IPS-11a (cell line): ENCODE measurements around the gene SLC39A1.
A peak's percentile ranks its signal among the peaks of the same experiment; 100 is the strongest.
"Not testable (repeated sequence)": the region's sequence is repeated elsewhere in the genome, so short reads cannot be mapped to it uniquely, and the experiment has no call there.

Experiments used
- H3K4me3 ChIP-seq: one replicate; pipeline ENCODE4 v1.5.1; 2013; ENCODE audit warnings: low read depth, low read length, control low read depth

Gene SLC39A1, protein sequence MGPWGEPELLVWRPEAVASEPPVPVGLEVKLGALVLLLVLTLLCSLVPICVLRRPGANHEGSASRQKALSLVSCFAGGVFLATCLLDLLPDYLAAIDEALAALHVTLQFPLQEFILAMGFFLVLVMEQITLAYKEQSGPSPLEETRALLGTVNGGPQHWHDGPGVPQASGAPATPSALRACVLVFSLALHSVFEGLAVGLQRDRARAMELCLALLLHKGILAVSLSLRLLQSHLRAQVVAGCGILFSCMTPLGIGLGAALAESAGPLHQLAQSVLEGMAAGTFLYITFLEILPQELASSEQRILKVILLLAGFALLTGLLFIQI

GRCh38 chr1:153963030-153963849 lies at the start of gene SLC39A1:
TSS of gene SLC39A1 (minus strand) at chr1:153963537. CDS start at chr1:153962715, 822 bp downstream.
- peak within 1 kb of the TSS; percentile 88 for H3K4me3 ChIP-seq

- H3K4me3 ChIP-seq = not testable (repeated sequence)
Measured at GRCh38 chr1:154012543-154012942, 49.2 kb upstream of the SLC39A1 start.

GRCh38 chr1:154012129-154012528 lies 48.8 kb upstream of the SLC39A1 start:
- no peak overlapping the region for H3K4me3 ChIP-seq

- H3K4me3 ChIP-seq = no peak overlapping the region
Measured at GRCh38 chr1:154006136-154006535, 42.8 kb upstream of the SLC39A1 start.

GRCh38 chr1:154000420-154000819 lies 37.1 kb upstream of the SLC39A1 start:
- H3K4me3 ChIP-seq = no peak overlapping the region

GRCh38 chr1:153996882-153997281 lies 33.5 kb upstream of the SLC39A1 start:
- not testable (repeated sequence) for H3K4me3 ChIP-seq

GRCh38 chr1:153995640-153996039 lies 32.3 kb upstream of the SLC39A1 start:
- no peak overlapping the region for H3K4me3 ChIP-seq

DNA sequence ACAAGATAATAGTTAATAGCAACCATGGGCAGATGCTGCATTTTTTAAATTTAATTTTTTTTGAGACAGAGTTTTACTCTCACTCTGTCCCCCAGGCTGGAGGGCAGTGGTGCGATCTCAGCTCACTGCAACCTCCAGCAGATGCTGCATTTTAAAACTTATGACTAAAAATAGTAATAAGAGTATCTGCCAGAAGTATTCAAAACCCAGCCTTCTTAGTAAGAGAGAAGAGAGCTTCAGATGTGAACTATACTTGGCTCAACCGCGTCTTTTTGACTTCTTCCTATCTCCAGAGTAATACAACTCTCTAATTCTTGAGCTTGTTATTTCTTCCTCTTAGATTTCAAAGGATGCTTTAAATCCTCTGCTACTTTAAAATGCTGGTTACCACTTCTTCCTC lies 31.9 kb upstream of the SLC39A1 start:
- no peak overlapping the region for H3K4me3 ChIP-seq

DNA sequence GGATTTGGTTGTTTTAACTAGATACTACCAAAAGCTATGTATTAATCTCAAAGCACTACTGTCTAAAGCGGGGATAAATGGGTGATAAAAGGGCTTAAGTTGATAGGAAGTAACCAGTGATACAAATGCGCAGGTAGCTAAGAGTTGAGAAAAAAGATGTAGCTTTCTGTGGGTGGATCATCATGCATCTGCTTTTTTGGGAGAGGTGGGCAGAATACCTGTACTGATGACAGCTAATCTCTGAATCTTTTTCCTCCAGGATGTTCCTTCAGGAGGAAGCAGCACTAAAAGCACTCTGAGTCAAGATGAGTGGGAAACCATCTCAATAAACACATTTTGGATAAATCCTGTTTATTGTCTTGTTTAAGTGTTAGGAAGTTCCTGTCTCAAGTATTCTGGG lies 28.5 kb upstream of the SLC39A1 start:
- peak overlapping the region; percentile 82 for H3K4me3 ChIP-seq

DNA sequence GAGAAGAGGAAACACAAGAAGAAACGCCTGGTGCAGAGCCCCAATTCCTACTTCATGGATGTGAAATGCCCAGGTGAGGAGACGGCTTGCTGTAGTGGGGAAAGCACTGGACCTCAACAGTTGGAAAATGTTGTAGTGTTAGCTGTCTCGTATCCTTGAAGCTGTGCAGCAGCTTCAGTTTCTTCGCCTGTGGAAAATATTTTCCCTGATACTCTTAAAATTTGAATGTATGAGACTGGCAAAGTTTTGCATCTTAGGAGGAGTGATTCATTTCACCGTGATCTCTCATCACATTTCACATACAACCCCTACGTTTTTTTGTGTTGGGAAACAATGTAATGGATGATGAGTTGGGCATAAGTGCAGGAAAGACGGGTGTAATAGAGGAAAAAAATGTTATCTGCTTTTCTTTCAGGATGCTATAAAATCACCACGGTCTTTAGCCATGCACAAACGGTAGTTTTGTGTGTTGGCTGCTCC lies 27.9 kb upstream of the SLC39A1 start:
- H3K4me3 ChIP-seq = peak overlapping the region; percentile 82

- H3K4me3 ChIP-seq = peak within 1 kb of the TSS; percentile 82
Measured at GRCh38 chr1:153990468-153991150, 27.3 kb upstream of the SLC39A1 start, which contains the start of gene RPS27. TSS of gene RPS27 (plus strand) at chr1:153990762. CDS start at chr1:153990797, 35 bp downstream.

DNA sequence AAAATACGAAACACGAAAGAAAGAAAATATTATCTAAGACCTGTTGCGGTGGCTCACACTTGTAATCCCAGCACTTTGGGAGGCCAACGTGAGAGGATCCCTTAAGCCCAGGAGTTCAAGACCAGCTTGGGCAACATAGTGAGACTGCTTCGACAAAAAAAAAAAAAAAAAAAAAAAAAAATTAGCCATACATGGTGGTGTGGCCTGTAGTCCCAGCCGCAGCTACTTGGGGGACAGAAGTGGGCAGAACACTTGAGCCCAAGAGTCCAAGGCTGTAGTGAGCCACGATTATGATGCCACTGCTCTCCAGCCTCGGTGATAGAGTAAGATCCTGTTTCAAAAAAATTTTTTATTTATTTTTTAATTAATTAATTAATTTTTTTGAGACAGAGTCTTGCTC lies 24.3 kb upstream of the SLC39A1 start:
- no peak overlapping the region for H3K4me3 ChIP-seq

GRCh38 chr1:153985941-153986761 lies 22.8 kb upstream of the SLC39A1 start, which contains the start of gene RAB13:
TSS of gene RAB13 (minus strand) at chr1:153986339. CDS start at chr1:153986236, 103 bp downstream.
- H3K4me3 ChIP-seq = peak within 1 kb of the TSS; percentile 96

DNA sequence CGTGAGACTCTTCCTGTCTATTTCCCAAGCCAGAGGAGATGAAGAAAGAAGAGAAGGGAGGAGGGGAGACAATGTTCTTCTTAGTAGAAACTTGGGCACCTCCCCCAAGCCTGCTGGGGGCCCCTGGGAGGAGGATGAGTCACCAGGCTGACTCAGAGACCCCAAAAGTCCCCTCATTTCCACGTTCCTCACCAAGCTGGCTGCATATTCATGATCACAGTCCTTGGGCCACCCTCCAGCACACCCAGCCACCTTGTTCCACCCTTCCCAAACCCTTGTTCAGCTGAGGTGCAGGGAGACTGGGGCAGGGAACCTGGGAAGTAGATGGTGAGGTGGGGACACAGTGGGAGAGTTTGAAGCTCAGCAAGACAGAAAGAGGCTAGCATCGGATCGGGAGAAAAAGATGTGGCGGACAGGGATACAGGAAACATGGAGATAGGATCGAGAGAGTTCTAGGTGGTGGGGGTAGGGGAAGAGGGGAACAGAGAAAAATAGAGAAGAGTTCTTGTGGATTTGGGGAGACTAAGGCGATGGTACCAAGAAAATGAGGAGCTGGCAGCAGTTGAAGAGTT lies 22.1 kb upstream of the SLC39A1 start:
- peak overlapping the region; percentile 96 for H3K4me3 ChIP-seq

DNA sequence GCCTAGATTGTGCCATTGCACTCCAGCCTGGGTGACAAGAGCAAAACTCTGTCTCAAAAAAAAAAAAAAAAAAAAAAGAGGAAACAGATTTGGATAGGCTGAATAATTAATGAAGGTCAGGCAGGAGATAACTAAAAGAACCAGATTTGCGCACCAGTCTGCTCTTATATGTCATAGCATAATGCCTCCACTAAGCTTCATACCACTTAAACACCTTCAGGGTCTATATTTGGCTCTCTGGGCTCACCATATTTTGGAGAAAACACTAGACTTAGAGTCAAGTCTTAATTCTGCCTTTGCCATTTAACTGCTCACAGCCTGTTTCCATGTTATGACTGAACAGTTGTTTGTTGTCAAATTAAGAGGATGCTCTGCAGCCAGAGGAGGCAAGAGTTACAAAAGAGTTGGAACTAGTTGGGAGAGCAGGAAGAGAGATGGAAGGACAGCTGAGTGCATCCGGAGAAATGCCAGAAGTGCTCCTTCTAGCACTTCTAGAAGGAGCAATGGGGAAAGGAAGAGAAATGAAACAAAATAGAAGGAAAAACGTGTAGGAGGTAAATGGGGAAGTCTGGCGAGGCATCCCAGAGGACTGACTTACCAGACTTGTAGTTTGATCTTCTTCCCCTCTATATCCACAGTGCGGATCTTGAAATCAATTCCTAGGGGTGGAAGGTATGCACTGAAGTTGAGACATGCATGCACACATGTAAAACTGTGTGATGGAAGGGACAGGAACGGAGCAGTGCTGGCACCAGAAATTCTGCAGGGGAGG lies 21.0 kb upstream of the SLC39A1 start:
- H3K4me3 ChIP-seq = peak overlapping the region; percentile 96

GRCh38 chr1:153981735-153982134 lies 18.4 kb upstream of the SLC39A1 start:
- not testable (repeated sequence) for H3K4me3 ChIP-seq

DNA sequence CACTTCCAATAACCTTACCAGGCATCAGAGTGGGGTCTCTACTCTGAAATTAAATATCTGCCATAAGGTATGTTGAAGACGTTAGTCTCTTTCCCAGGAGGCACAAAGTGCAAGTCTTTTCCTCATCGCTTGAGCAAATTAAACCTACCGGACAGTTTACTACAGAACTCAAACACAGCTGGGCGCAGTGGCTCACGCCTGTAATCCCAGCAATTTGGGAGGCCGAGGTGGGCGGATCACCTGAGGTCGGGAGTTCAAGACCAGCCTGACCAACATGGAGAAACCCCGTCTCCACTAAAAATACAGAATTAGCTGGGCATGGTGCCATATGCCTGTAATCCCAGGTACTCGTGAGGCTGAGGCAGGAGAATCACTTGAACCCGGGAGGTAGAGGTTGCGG lies 15.8 kb upstream of the SLC39A1 start:
- H3K4me3 ChIP-seq = not testable (repeated sequence)

- H3K4me3 ChIP-seq = peak overlapping the region; percentile 85
Measured at GRCh38 chr1:153978274-153978909, 15.1 kb upstream of the SLC39A1 start.
